A549 (cell line): Measurements from ENCODE around the gene OPRM1.

ENCODE experiments used
- ESRRA ChIP-seq: fragments of 150-350 bp; IDR thresholded peaks from 2 replicates; pipeline ENCODE4 v1.6.1; 2014; ENCODE audit warnings: mild to moderate bottlenecking, low read length, borderline replicate concordance
- HDAC2 ChIP-seq: fragments of 200-600 bp; sonication (generic); IDR thresholded peaks from 2 replicates; pipeline ENCODE4 v1.6.1; 2016
- TF ChIP-seq, protein P1 (sequence below): fragments of >200 bp; sonication (Bioruptor Twin); formaldehyde crosslinking; IDR thresholded peaks from 3 replicates; pipeline ENCODE4 v1.5.1; 2016

DNA sequence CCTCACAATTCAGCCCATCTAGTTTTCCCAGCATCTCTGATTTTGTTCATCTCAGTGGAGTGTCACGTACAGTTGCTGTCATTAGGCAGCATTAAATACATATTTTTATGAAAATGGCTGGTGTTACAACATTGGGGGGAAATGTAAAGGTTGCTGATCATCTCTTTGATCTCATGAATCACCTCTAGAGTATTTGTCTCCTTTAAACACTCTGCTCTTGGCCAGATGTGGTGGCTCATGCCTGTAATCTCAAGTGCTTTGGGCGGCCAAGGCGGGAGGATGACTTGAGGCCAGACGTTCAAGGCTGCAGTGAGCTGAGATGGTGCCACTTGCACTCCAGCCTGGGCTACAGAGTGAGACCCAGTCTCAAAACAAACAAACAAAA is 189.5 kb downstream of the OPRM1 start:
- TF ChIP-seq, protein P1, sequence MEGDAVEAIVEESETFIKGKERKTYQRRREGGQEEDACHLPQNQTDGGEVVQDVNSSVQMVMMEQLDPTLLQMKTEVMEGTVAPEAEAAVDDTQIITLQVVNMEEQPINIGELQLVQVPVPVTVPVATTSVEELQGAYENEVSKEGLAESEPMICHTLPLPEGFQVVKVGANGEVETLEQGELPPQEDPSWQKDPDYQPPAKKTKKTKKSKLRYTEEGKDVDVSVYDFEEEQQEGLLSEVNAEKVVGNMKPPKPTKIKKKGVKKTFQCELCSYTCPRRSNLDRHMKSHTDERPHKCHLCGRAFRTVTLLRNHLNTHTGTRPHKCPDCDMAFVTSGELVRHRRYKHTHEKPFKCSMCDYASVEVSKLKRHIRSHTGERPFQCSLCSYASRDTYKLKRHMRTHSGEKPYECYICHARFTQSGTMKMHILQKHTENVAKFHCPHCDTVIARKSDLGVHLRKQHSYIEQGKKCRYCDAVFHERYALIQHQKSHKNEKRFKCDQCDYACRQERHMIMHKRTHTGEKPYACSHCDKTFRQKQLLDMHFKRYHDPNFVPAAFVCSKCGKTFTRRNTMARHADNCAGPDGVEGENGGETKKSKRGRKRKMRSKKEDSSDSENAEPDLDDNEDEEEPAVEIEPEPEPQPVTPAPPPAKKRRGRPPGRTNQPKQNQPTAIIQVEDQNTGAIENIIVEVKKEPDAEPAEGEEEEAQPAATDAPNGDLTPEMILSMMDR: no peak
- no peak for TF ChIP-seq ESRRA
- TF ChIP-seq HDAC2: no peak
